ENCODE results near the gene CYGB. TPM values are rescaled to one million over a fixed set of nuclear protein-coding genes. Genes with fewer than 3 reads are reported as not detected.

Gene CYGB
- total RNA-seq, 2 experiments from 2014 or later = 0.40 TPM; not detected in 1

DNA sequence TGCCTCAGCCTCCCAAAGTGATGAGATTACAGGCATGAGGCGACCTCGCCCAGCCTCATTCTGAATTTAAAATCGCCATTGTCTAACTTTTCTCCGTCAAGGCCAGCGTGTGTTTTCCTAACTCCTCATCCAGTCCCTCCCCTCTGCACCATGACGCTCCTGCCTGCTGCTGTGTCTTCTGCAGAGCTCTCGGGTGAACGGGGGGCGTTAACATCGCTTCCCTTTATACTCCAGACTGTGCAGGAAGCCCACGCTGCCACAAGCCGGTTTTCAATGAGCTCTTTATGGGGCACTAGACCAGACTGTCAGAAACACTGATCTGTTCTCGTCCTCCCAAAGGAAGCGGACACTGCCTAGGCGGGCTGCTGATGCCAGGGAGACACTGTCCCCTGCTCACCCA, 56.9 kb downstream of the CYGB start:
- ATAC-seq = peak; percentile 79
- DNase-seq = peak; percentile 47
- Mint-ChIP-seq H3K27ac (peak overlapping the region; percentile 84), H3K9me3 (ENCODE audit: insufficient read depth) (no peaks in the 10 kb centered on the region), H3K27me3 (ENCODE audit: low read depth) (no peaks in the 10 kb centered on the region), H3K4me1 (ENCODE audit: low read depth) (peaks cover 28% of the 10 kb centered on the region), H3K4me3 (peak overlapping the region; percentile 22), H3K36me3 (ENCODE audit: low read depth) (peaks cover 37% of the 10 kb centered on the region)
- POLR2A ChIA-PET = interaction anchor here (0.7 to 2.2 kb wide), 4 partner anchors 10 to 22 kb away, joined by 3 to 10 read pairs (median 4); partner anchors contain the start of gene RHBDF2
- CTCF ChIA-PET = interaction anchor here (0.8 to 2.1 kb wide), 6 partner anchors 10 to 28 kb away, joined by 6 to 9 read pairs (median 8); partner anchors contain the start of genes AANAT and UBE2O

DNA sequence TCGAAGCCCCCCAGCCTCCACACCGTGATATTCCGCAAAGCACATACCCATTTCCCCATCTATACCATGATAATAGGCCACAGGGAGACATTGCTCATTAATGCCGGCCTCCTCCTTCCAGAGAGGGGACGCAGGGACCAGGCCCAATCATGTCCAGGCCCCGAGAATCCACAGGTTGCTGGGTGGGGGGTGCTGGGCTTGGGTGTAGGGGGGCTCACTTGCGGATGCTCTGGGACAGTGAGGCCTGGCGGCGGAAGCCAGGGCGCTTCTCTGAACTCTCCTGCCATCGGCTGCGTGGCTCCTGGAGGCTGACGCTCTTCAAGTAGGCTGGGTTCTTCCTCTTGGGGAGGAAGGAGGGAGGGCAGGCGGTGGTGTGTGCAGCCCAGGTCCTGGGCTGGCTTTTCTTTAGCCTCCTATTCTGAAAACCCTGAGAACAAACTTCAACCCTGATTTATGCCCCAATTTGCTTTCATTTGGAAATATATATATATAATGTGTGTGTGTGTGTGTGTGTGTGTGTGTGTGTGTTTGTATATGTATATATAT, 57.9 kb downstream of the CYGB start:
- ChIA-PET CTCF (interaction anchor here (1.4 to 2.1 kb wide), 4 partner anchors 12 to 28 kb away, joined by 7 to 9 read pairs (median 9); partner anchors contain the start of gene AANAT), POLR2A (interaction anchor here (1.0 to 2.2 kb wide), 3 partner anchors 11 to 22 kb away, joined by 3 to 10 read pairs (median 6); partner anchors contain the start of gene RHBDF2)
- no peak overlapping the region for H3K4me3 Mint-ChIP-seq
- no peaks in the 10 kb centered on the region for H3K27me3 Mint-ChIP-seq (ENCODE audit: low read depth)
- H3K36me3 Mint-ChIP-seq (ENCODE audit: low read depth) = peaks cover 40% of the 10 kb centered on the region
- ATAC-seq = no peak
- H3K9me3 Mint-ChIP-seq (ENCODE audit: insufficient read depth) = no peaks in the 10 kb centered on the region
- peaks cover 24% of the 10 kb centered on the region for H3K4me1 Mint-ChIP-seq (ENCODE audit: low read depth)
- no peak for DNase-seq
- H3K27ac Mint-ChIP-seq = no peak overlapping the region

DNA sequence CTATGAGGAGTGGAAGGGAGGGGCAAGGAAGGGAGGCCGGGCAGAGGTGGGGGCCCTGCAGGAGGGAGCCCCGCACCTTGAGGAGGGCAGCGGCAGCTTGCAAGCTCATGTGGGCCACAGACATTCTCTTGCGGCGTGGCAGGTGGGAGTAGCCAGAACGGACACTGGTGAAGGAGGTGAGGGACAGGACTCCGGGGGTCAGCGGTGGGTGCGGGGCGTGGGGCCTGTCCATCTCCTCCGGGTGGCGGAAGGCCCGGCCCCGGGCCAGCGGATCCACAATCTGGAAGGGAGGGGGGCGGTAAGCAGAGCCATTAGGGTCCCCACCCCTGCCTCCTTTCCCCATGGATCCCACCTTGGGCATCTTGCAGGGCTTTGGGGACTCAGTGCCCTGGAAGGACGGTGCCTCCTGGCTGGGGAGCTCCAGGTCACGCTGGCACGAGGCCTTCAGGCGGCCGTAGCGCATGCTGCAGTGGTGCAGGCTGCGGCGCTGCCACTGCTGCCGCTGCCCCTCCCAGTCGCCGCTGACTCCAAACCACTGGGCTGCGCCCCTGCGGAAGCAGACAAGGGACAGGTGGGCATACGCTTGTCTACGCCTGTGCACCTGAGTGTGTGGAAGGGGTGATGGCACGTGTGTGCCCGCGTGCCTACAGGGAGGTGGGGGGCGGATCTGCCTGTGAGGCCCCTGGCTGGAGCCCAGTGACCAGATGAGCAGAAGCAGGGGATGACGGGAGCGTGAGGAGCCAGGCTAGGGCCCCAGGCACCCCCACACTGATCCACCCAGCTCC, 58.6 kb downstream of the CYGB start:
- Mint-ChIP-seq H3K4me3 (no peak overlapping the region), H3K27me3 (ENCODE audit: low read depth) (no peaks in the 10 kb centered on the region), H3K36me3 (ENCODE audit: low read depth) (peaks cover 39% of the 10 kb centered on the region), H3K9me3 (ENCODE audit: insufficient read depth) (no peaks in the 10 kb centered on the region), H3K27ac (no peak overlapping the region), H3K4me1 (ENCODE audit: low read depth) (peaks cover 22% of the 10 kb centered on the region)
- no peak for ATAC-seq
- no peak for DNase-seq
- ChIA-PET POLR2A (no interaction called here), CTCF (no interaction called here)

DNA sequence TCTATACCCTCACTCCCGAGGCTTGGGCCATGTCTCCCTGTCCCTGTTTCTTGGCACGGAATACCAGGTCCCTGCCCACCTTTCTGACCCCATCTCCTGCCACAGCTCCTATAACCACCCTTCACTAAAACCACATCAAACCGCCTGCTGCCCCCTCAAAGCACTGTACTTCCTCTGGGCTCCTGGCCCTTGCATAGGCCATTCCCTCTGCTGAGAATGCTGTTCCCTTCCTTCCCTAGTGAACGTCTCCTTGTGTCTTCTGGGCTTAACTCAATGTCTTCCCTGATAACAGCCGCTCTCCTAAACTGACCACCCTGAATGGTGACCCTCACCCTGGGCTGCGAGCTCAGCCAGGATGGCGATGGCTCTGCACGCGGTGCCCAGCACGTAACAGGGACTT, 59.4 kb downstream of the CYGB start:
- H3K27me3 Mint-ChIP-seq (ENCODE audit: low read depth) = no peaks in the 10 kb centered on the region
- CTCF ChIA-PET = interaction anchor here (0.9 to 1.1 kb wide), 2 partner anchors 11 to 29 kb away, joined by 3 to 4 read pairs; no protein-coding TSS in a partner anchor
- DNase-seq = no peak
- peaks cover 22% of the 10 kb centered on the region for H3K4me1 Mint-ChIP-seq (ENCODE audit: low read depth)
- H3K9me3 Mint-ChIP-seq (ENCODE audit: insufficient read depth) = no peaks in the 10 kb centered on the region
- peaks cover 39% of the 10 kb centered on the region for H3K36me3 Mint-ChIP-seq (ENCODE audit: low read depth)
- no peak overlapping the region for H3K4me3 Mint-ChIP-seq
- ATAC-seq = no peak
- peak overlapping the region; percentile 66 for H3K27ac Mint-ChIP-seq
- POLR2A ChIA-PET = no interaction called here

DNA sequence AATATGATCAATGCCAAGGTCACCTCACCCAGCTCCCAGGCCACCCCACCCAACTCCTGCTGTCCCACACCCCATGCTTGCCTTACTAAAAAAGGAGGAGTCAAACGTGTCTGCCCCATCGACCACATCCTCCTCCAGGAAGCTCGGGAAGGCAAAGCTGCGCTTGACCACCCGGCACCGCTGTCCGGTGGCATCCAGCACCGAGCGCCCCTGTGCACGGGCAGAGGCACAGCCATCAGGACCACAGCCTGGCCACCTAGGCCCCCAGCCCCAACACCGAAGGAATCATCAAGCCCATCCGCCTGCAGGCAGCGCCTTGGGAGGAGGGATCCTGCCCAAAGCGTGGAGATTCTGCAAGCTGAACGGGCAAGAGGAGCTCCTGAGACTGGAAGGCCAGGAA, 59.9 kb downstream of the CYGB start:
- peaks cover 40% of the 10 kb centered on the region for H3K36me3 Mint-ChIP-seq (ENCODE audit: low read depth)
- no peak overlapping the region for H3K4me3 Mint-ChIP-seq
- no peaks in the 10 kb centered on the region for H3K27me3 Mint-ChIP-seq (ENCODE audit: low read depth)
- DNase-seq (no peak), ATAC-seq (no peak)
- POLR2A ChIA-PET = interaction anchor here (0.6 kb wide), 1 partner anchor 1608 kb away, joined by 3 read pairs; no protein-coding TSS in a partner anchor
- H3K4me1 Mint-ChIP-seq (ENCODE audit: low read depth) = peaks cover 20% of the 10 kb centered on the region
- CTCF ChIA-PET = interaction anchor here (0.9 to 1.1 kb wide), 2 partner anchors 11 to 29 kb away, joined by 3 to 4 read pairs; no protein-coding TSS in a partner anchor
- H3K27ac Mint-ChIP-seq = no peak overlapping the region
- no peaks in the 10 kb centered on the region for H3K9me3 Mint-ChIP-seq (ENCODE audit: insufficient read depth)

Other genes starting within 250 kb of the CYGB start
- gene QRICH2, start 229.4 kb downstream of the CYGB start, total RNA-seq = 1 to 10 TPM; 3.7 to 4.8 TPM
- 10 to 100 TPM; 64.2 to 74.1 TPM for gene PRPSAP1, start 183.8 kb downstream of the CYGB start, total RNA-seq
- 1 to 10 TPM; 3.8 to 4.7 TPM for gene SPHK1, start 153.1 kb downstream of the CYGB start, total RNA-seq
- 10 to 100 TPM; 28.4 to 31.6 TPM for gene UBE2O, start 84.6 kb downstream of the CYGB start, total RNA-seq
- gene AANAT, start 70.1 kb downstream of the CYGB start, total RNA-seq = not detected
- gene RHBDF2, start 36.3 kb downstream of the CYGB start, total RNA-seq = 10 to 100 TPM; 51.4 to 52.1 TPM
- gene PRCD, start 2.3 kb upstream of the CYGB start, total RNA-seq = not detected
- not detected for gene ST6GALNAC2, start 48.2 kb upstream of the CYGB start, total RNA-seq
- not detected for gene ST6GALNAC1, start 106.0 kb upstream of the CYGB start, total RNA-seq
- 10 to 100 TPM; 12.4 to 13.3 TPM for gene MXRA7, start 173.3 kb upstream of the CYGB start, total RNA-seq
- 10 to 100 TPM; 59.3 to 61.2 TPM for gene JMJD6, start 188.9 kb upstream of the CYGB start, total RNA-seq
- gene METTL23, start 189.1 kb upstream of the CYGB start, total RNA-seq = 10 to 100 TPM; 39.6 to 44.7 TPM
- 100 to 1,000 TPM; 420 to 444 TPM for gene SRSF2, start 199.6 kb upstream of the CYGB start, total RNA-seq
- 10 to 100 TPM; 22.1 to 22.8 TPM for gene MFSD11, start 200.4 kb upstream of the CYGB start, total RNA-seq

Measured in activated CD8-positive, alpha-beta T cell treated with anti-CD3 and anti-CD28 coated beads, Interleukin-2, amount 10 ng/mL, durations not matched to agents 7 days and 5 days (primary cell).